Inflammatory macrophage treated with lipopolysaccharide for 1 hour (primary cell): ENCODE results near the gene CASKIN1.

Experiments used
- DNase-seq, 2 donors: peaks; one replicate each; pipeline ENCODE4 v3.0.0-alpha.2; 2020 to 2022

The CASKIN1 gene

GRCh38 chr16:2190659-2191445, 5.6 kb downstream of the CASKIN1 start:
- no peak for DNase-seq

GRCh38 chr16:2190002-2190658, 6.3 kb downstream of the CASKIN1 start:
- DNase-seq, result no peak

- no peak for DNase-seq
Measured at GRCh38 chr16:2189252-2189893, 7.0 kb downstream of the CASKIN1 start.

- no peak for DNase-seq
Measured at GRCh38 chr16:2188395-2188794, 8.0 kb downstream of the CASKIN1 start.

GRCh38 chr16:2187212-2187611, 9.2 kb downstream of the CASKIN1 start:
- no peak for DNase-seq

GRCh38 chr16:2186505-2186904, 9.9 kb downstream of the CASKIN1 start:
- DNase-seq, result no peak

GRCh38 chr16:2186064-2186463, 10.3 kb downstream of the CASKIN1 start:
- DNase-seq, result no peak

GRCh38 chr16:2184962-2185361, 11.4 kb downstream of the CASKIN1 start:
- no peak for DNase-seq

- DNase-seq, result no peak
Measured at GRCh38 chr16:2184346-2184745, 12.1 kb downstream of the CASKIN1 start.

- no peak for DNase-seq
Measured at GRCh38 chr16:2183671-2184070, 12.7 kb downstream of the CASKIN1 start.

- DNase-seq, result no peak
Measured at GRCh38 chr16:2181952-2182351, 14.5 kb downstream of the CASKIN1 start.

GRCh38 chr16:2180962-2181923, 15.2 kb downstream of the CASKIN1 start:
- no peak for DNase-seq

- DNase-seq, result no peak
Measured at GRCh38 chr16:2180461-2180860, 15.9 kb downstream of the CASKIN1 start.

GRCh38 chr16:2179576-2179975, 16.8 kb downstream of the CASKIN1 start:
- DNase-seq, result no peak

- DNase-seq, result no peak
Measured at GRCh38 chr16:2179107-2179501, 17.3 kb downstream of the CASKIN1 start.

GRCh38 chr16:2178321-2179106, 17.9 kb downstream of the CASKIN1 start:
- peak in 1 of 2 donors; percentile 14 for DNase-seq

- no peak for DNase-seq
Measured at GRCh38 chr16:2177561-2177960, 18.8 kb downstream of the CASKIN1 start.

GRCh38 chr16:2177101-2177500, 19.3 kb downstream of the CASKIN1 start:
- no peak for DNase-seq

GRCh38 chr16:2176047-2176446, 20.4 kb downstream of the CASKIN1 start:
- no peak for DNase-seq

GRCh38 chr16:2175454-2175853, 21.0 kb downstream of the CASKIN1 start:
- DNase-seq, result no peak

GRCh38 chr16:2174396-2175131, 21.8 kb downstream of the CASKIN1 start:
- no peak for DNase-seq
